ENCODE results near the gene METAP1. TPM values are rescaled to one million over a fixed set of nuclear protein-coding genes. Genes with fewer than 3 reads are reported as not detected.

The METAP1 gene
- total RNA-seq, 4 donors from 2014 or later, result 33.4 to 43.1 (median 37.6) TPM

- no peak overlapping the region for H3K27ac ChIP-seq
- TF ChIP-seq POLR2A (IDR thresholded peaks at IDR 0.05) (no peak), CTCF (IDR thresholded peaks at IDR 0.05) (no peak)
- H3K4me3 ChIP-seq (replicated peaks in 1 of 3), result no peak overlapping the region
- H3K9me3 ChIP-seq, result no peaks in the 10 kb centered on the region
- 89 to 90% methylated on average over 3 of the region's 3 CpGs for WGBS, 2 donors
- no peak for DNase-seq
- no peaks in the 10 kb centered on the region for H3K36me3 ChIP-seq
- intact Hi-C loops (cut with DNase I), result no loop called here
- H3K27me3 ChIP-seq, result no peaks in the 10 kb centered on the region
- no peaks in the 10 kb centered on the region for H3K4me1 ChIP-seq
These were observed 27.7 kb upstream of the METAP1 start for GRCh38 chr4:98967786-98968329.

- no peak for DNase-seq
- H3K36me3 ChIP-seq, result no peaks in the 10 kb centered on the region
- no peaks in the 10 kb centered on the region for H3K4me1 ChIP-seq
- no peak for TF ChIP-seq POLR2A (IDR thresholded peaks at IDR 0.05)
- no peak for TF ChIP-seq CTCF (IDR thresholded peaks at IDR 0.05)
- intact Hi-C loops (cut with DNase I), result no loop called here
- no peak overlapping the region for H3K4me3 ChIP-seq (replicated peaks in 1 of 3)
- no peak overlapping the region for H3K27ac ChIP-seq
- H3K27me3 ChIP-seq, result no peaks in the 10 kb centered on the region
- 46 to 74% methylated on average over 1 of the region's 1 CpG for WGBS, 2 donors
- H3K9me3 ChIP-seq, result no peaks in the 10 kb centered on the region
These were observed 25.4 kb upstream of the METAP1 start for GRCh38 chr4:98969878-98970785.

GRCh38 chr4:98976716-98977115 lies 18.8 kb upstream of the METAP1 start:
- Histone ChIP-seq H3K9me3 (no peaks in the 10 kb centered on the region), H3K4me1 (no peaks in the 10 kb centered on the region), H3K36me3 (no peaks in the 10 kb centered on the region), H3K27ac (no peak overlapping the region), H3K27me3 (no peaks in the 10 kb centered on the region), H3K4me3 (replicated peaks in 1 of 3) (no peak overlapping the region)
- no peak for DNase-seq
- WGBS, 2 donors, result 72 to 79% methylated on average over 4 of the region's 4 CpGs
- intact Hi-C loops (cut with DNase I), result no loop called here
- no peak for TF ChIP-seq POLR2A (IDR thresholded peaks at IDR 0.05)
- no peak for TF ChIP-seq CTCF (IDR thresholded peaks at IDR 0.05)

GRCh38 chr4:98977557-98977956 lies 18.0 kb upstream of the METAP1 start:
- WGBS, 2 donors, result 89 to 92% methylated on average over 7 of the region's 7 CpGs

More at GRCh38 chr4:98977557-98977956, 18.0 kb upstream of the METAP1 start:
- Histone ChIP-seq H3K27me3 (no peaks in the 10 kb centered on the region), H3K36me3 (no peaks in the 10 kb centered on the region), H3K4me3 (replicated peaks in 1 of 3) (no peak overlapping the region), H3K27ac (no peak overlapping the region), H3K9me3 (no peaks in the 10 kb centered on the region), H3K4me1 (no peaks in the 10 kb centered on the region)
- no peak for DNase-seq
- TF ChIP-seq POLR2A (IDR thresholded peaks at IDR 0.05), result no peak
- TF ChIP-seq CTCF (IDR thresholded peaks at IDR 0.05), result no peak
- intact Hi-C loops (cut with DNase I), result no loop called here
